RWPE1 (cell line): ENCODE data around the gene RACGAP1.

Experiments
- CTCF ChIA-PET: fragments of 350-600 bp; sonication (Branson Sonifier 250); formaldehyde crosslinking; extraction: SDS; loops from one replicate; lab custom pipeline; 2021; lab: Yijun Ruan, JAX
- POLR2A ChIA-PET: fragments of 400-600 bp; formaldehyde crosslinking; extraction: SDS; loops from one replicate; lab custom pipeline; 2020; ENCODE audit warnings: antibody characterized with exemption; ENCODE audit not compliant: low non-redundant PET; lab: Yijun Ruan, JAX
- DNase-seq: peaks from one replicate; pipeline ENCODE4 v3.0.0; 2012; ENCODE audit warnings: low spot score
- H3K27ac ChIP-seq: fragments of 450-650 bp; 2 replicates; pipeline ENCODE4 v1.5.1; 2017
- CTCF ChIP-seq: fragments of 450-650 bp; conservative IDR thresholded peaks from 2 replicates; pipeline ENCODE4 v1.5.1; 2017; ENCODE audit warnings: low read depth, mild to moderate bottlenecking

Gene RACGAP1

GRCh38 chr12:49947593-49948226 lies 77.6 kb downstream of the RACGAP1 start:
- CTCF ChIA-PET, result interaction anchor here (0.6 kb wide), 1 partner anchor 993 kb away, joined by 3 read pairs; no protein-coding TSS in a partner anchor
- H3K27ac ChIP-seq, result no peak overlapping the region
- TF ChIP-seq CTCF, result no peak
- no peak for DNase-seq
- POLR2A ChIA-PET, result interaction anchor here (0.7 kb wide), 1 partner anchor 19 kb away, joined by 7 read pairs; no protein-coding TSS in a partner anchor

- POLR2A ChIA-PET, result no interaction called here
- DNase-seq, result no peak
- CTCF ChIA-PET, result interaction anchor here (0.6 to 1.6 kb wide), 12 partner anchors 7 to 328 kb away, joined by 3 to 12 read pairs (median 4); no protein-coding TSS in a partner anchor
- no peak for TF ChIP-seq CTCF
- H3K27ac ChIP-seq, result no peak overlapping the region
Observed at GRCh38 chr12:49946497-49946896, 78.8 kb downstream of the RACGAP1 start.

- ChIA-PET POLR2A (no interaction called here), CTCF (interaction anchor here (0.6 to 1.6 kb wide), 14 partner anchors 8 to 258 kb away, joined by 3 to 12 read pairs (median 4); no protein-coding TSS in a partner anchor)
- DNase-seq, result no peak
- TF ChIP-seq CTCF, result no peak
- H3K27ac ChIP-seq, result no peak overlapping the region
Observed at GRCh38 chr12:49946086-49946485, 79.2 kb downstream of the RACGAP1 start.

- peak; percentile 67 for TF ChIP-seq CTCF
- peak; percentile 55 for DNase-seq
- H3K27ac ChIP-seq, result no peak overlapping the region
- CTCF ChIA-PET, result interaction anchor here (0.5 to 1.6 kb wide), 21 partner anchors 8 to 158 kb away, joined by 3 to 12 read pairs (median 4); no protein-coding TSS in a partner anchor
- POLR2A ChIA-PET, result no interaction called here
Observed at GRCh38 chr12:49945394-49946080, 79.8 kb downstream of the RACGAP1 start.

GRCh38 chr12:49944718-49945117 lies 80.6 kb downstream of the RACGAP1 start:
- no peak for TF ChIP-seq CTCF
- CTCF ChIA-PET, result interaction anchor here (0.6 to 0.8 kb wide), 3 partner anchors 104 to 158 kb away, joined by 3 to 5 read pairs (median 3); no protein-coding TSS in a partner anchor
- H3K27ac ChIP-seq, result no peak overlapping the region
- POLR2A ChIA-PET, result no interaction called here
- no peak for DNase-seq

- no peak for DNase-seq
- ChIA-PET POLR2A (no interaction called here), CTCF (interaction anchor here (0.5 kb wide), 1 partner anchor 42 kb away, joined by 3 read pairs; no protein-coding TSS in a partner anchor)
- TF ChIP-seq CTCF, result no peak
- H3K27ac ChIP-seq, result no peak overlapping the region
Observed at GRCh38 chr12:49944046-49944445, 81.2 kb downstream of the RACGAP1 start.
